Sciatic nerve (tissue), 2 donors: ENCODE data around the gene BTBD10. TPM values are rescaled to one million over a fixed set of nuclear protein-coding genes. Genes with fewer than 3 reads are reported as not detected.
A peak's percentile ranks its signal among the peaks of the same experiment; 100 is the strongest.

Experiments
- ATAC-seq: fragments of 200-7000 bp; cut with Tn5 transposase; one replicate; pipeline ENCODE4 v1.9.1; 2020; ENCODE audit warnings: mild to moderate bottlenecking, moderate library complexity
- DNase-seq: peaks from one replicate; pipeline ENCODE4 v3.0.0-alpha.2; 2020; ENCODE audit warnings: low spot score
- intact Hi-C: fragments of 100-400 bp; cut with DNase I; formaldehyde crosslinking; loops from one replicate; pipeline ENCODE4 v1.14.2; 2022
- total RNA-seq: library from RNA; stranded (reverse); fragmentation: NEBNext Ultra II Directional; extraction: Animal tissue kit (Norgen Biotek cat#: 25700); gene quantifications from one replicate; pipeline ENCODE4 v1.2.1, GENCODE V29; 2021
- donor health status: DM: no; HTN: no; CAD: no.
- donor health status: DM: no; HTN: no; CAD: no.

BTBD10 gene
- total RNA-seq, 1 donor from 2014 or later = 34.9 TPM

DNA sequence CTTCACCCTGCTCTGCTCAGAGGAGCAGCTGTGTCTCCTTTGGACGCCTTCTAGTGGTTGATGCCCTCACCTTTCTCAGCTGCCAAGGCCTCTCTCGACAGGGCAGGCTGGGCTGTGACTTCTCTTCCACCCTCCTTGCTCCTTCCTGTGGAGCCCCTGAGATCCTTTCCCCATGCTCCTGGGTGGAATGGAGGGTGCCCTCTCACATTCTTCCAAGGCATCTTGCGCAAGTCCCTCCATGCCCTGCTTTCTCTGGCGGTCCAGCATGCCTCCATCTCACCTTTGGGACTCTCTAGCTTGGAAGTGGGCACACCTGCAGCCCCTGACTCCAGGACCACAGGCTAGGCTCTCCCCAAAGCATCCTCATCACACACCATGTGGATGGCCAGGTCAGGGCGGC is 116.6 kb downstream of the BTBD10 start:
- no peak for ATAC-seq
- no peak for DNase-seq
- intact Hi-C loops = no loop called here

DNA sequence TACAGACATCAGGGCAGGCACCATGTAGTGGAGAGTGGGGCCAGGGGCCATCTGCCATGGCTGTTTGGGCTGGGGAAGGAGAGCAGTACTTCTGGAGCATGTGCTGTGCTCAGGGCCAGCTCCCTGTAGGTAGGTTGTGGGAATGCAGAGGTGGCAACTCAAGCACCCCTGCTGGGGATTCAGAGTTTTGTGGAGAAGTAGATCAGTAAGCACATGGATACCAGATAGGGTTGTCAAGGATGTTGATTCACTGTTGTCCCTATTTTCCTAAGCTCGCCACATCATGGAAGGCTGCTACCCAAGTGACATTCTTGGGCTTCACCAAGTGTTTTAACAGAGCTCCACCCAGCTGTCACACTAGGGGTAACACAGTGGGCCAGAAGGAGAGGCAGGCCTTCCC is 118.2 kb downstream of the BTBD10 start:
- DNase-seq (no peak), ATAC-seq (no peak)
- intact Hi-C loops = no loop called here

DNA sequence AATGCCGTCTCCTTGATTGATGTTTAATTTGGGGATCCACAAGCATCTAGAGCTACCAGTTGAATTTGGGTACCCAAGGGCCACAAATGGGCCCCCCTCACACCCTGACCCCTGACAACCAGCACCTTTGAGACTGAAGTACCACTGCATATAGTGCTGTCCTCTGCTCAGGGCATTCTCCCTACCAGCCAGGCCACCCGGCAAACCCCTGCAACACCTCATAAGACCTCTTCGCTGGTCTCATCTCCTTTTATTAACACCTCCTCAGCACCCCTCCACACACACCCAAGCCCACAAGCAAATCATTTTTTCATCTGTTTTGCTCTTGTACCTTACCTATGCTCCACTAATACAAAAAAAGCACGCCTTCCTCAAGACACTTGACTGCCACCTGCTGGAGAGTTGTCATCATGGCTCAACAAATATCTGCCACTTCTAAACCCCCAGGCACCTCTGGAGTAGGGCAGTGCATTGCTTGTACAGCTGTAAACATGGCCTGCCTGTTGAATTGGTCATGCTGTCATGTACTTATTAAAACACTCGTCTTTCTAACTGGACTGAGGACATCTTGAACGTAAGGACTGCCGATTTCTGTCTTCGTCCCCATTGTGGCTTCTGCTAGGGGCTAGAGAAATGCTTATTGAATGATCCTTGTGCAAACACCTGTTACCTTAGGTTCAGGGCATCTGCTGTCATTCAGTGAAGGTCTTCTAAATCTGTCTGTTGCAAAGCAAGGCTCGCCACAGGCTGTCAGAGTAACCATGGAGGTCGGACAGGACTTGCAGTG is 118.9 kb downstream of the BTBD10 start:
- ATAC-seq = peak; percentile 52
- intact Hi-C loops = no loop called here
- peak; percentile 85 for DNase-seq

DNA sequence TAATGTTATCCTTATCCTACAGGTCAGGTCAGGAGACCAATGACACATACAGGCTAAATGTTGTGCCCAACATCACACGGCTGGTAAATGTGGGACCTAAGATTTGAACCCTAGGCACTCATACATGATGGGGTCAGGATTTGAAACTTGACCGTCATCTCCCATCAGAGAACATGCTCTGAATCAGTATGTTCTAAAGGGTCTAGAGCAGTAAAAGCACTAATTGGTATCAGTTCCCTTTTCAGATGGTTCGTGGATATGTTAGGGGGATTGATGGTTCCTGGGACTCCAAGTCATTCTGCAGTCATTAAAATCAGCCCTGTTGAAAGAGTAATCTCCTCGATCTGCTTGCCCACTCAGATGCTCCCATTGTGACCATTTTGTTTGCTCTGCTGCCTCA is 120.0 kb downstream of the BTBD10 start:
- intact Hi-C loops = no loop called here
- DNase-seq (no peak), ATAC-seq (no peak)

DNA sequence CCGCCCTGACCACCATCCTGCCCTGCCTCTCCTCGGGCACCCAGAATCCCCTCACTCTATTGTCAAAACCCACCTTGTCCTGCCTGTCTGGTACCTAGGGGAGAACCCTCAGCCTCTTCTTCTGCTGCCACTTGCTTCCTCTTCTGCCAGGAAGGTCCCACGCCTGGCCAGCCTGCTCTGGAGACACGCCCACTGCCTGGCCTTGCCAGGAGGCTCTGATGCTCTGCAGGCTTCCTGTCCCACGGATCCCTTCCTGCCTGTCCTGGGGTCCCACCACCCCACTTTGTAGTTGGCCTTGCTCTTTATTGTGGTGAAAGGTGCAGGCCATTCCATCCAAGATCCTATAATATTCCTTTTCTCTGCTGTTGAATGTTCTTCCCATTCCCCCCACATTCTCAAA is 122.0 kb downstream of the BTBD10 start:
- DNase-seq (no peak), ATAC-seq (no peak)
- intact Hi-C loops = no loop called here

DNA sequence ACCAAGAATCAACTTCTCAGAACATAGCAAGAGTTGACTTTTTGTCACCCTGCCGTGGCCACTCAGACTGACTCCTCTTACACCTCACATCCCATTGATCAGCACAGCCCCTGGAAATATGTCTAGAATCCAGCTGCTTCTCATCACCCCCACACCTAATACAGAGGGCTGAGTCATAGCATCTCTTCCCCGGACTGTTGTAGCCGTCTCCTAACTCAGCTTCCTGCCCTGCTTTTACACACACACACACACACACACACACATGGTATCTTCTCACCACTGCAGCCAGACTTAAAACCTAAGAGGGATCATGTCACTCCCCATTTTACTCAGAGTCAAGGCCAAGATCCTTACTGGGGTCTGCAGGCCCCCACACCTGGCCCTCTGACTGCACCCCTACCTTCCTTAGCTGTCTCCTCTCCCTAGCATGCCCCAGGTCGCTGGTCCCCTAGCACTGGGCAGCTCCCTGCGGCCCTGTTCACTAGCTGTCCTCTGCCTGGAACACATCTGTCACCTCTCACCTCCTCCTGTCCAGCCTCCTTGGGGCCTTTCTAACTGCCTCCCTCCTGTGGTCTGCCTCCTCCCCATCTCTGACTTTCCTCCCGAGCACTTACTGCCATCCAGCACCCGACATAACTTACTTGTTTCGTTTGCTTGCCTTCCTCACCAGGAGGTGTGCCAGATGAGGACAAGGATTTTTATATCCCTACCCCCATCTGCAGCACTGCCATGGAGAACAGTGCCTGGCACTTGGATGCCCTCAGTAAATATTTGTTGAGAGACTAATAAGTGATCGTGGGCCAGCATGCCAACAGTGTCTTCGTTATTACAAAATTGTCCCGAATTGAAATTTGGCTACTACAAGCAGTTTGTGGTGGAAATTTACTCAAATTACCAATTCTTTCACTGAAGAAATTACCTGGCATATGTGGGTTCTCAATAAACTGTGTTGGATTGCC is 123.5 kb downstream of the BTBD10 start:
- ATAC-seq = peak; percentile 38
- intact Hi-C loops = no loop called here
- DNase-seq = no peak

DNA sequence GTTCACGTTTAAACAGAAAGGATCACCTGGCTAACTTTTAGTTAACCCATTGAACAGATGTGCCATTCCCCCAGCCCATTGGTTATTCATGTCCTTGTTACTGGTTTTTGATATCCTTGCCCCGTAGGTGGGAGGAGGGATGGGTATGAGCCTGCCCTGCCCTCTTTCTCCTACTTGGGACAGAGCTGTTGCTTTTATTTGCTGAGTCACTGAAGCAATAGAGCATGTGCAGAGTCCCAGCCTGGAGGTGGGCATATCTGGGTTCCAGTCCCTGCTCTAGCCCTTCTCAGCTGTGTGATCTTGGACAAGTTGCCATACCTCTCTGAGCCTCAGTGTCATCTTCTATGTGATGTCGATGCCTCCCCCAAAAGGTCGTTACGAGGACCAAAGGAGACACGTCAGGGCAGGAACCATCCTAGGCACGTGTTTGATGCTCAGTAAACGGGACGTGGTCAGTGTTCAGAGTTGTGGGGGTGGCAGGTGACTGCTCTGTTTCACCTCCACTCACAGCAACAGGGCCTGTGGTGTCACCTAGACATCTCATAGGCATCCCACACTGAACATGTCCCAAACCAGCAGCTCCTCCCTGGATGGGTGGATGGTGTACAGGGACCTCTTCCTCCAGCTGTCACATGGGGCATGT is 124.5 kb downstream of the BTBD10 start:
- ATAC-seq = peak; percentile 69
- DNase-seq = no peak
- intact Hi-C loops = no loop called here

DNA sequence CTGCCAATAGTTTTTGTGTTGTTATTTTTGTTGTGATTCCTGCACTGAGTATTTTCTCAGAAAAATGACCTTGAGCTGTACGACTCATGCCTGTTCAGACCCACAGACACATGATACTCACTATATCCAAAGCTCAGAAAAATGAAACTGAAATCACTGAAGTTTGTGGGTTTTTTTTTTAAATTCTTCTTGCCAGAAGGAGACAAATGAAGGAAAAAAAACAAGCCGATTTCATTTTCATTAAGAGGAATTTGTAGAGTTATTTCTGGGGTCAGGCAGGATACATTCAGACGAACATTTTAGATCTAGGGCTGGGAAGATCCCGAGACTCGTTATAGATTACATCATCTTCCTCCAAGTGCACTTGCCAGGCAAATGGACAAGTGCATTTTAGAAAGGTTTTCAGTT is 125.0 kb downstream of the BTBD10 start:
- DNase-seq = no peak
- ATAC-seq = peak; percentile 73
- intact Hi-C loops = no loop called here

Other genes with a start within 250 kb of the BTBD10 start
- gene BMAL1, start 185.4 kb downstream of the BTBD10 start, total RNA-seq = 25.6 TPM
- gene PTH, start 32.8 kb upstream of the BTBD10 start, total RNA-seq = not detected
- 130 TPM for gene FAR1, start 205.4 kb upstream of the BTBD10 start, total RNA-seq